HCT116 (cell line): ENCODE data around the gene ROBO1. TPM values are rescaled to one million over a fixed set of nuclear protein-coding genes. Genes with fewer than 3 reads are reported as not detected.

Experiments used
- ATAC-seq: fragments of 200-7000 bp; cut with Tn5 transposase; 2 replicates; pipeline ENCODE4 v1.9.1; 2020; ENCODE audit warnings: mild to moderate bottlenecking, moderate library complexity
- BruUV-seq: library from RNA; stranded (reverse); fragments of 400-500 nt; replicated peaks from 2 replicates; lab custom pipeline; 2021; lab: Mats Ljungman, UMichigan
- CTCF ChIA-PET: fragments of 300-600 bp; sonication (Branson Sonifier 250); formaldehyde crosslinking; loops from one replicate; lab custom pipeline; 2021; ENCODE audit warnings: antibody characterized with exemption; lab: Charles Lee
- POLR2A ChIA-PET: fragments of 300-600, 350-600 bp; sonication (Branson Sonifier 250); formaldehyde crosslinking; loops from one replicate; lab custom pipeline; 2021; ENCODE audit warnings: antibody characterized with exemption; lab: Charles Lee
- RAD21 ChIA-PET, 2 experiments: fragments of 300-600 bp; sonication (Branson Sonifier 250); formaldehyde crosslinking; loops; one replicate each; lab custom pipeline; 2023; ENCODE audit warnings: low total read pairs in 2 of 2; ENCODE audit not compliant: uncharacterized antibody in 2 of 2, unreplicated experiment in 2 of 2, low non-redundant PET in 1 of 2; lab: Charles Lee
- DNase-seq: peaks from one replicate; pipeline ENCODE4 v3.0.0-alpha.2; 2010; ENCODE audit warnings: low read depth, low spot score
- H2AFZ ChIP-seq: fragments of 200-600 bp; shearing (Covaris generic), sonication (generic); 2 replicates; pipeline ENCODE4 v1.6.1; 2017; ENCODE audit warnings: low read depth, mixed run types, mixed read lengths, antibody characterized with exemption, low read length; ENCODE audit not compliant: poor library complexity, severe bottlenecking
- H3K27ac ChIP-seq: 2 replicates; pipeline ENCODE4 v1.5.1; 2012; ENCODE audit warnings: low read depth, low read length
- H3K27me3 ChIP-seq: fragments of 200-600 bp; sonication (generic); 2 replicates; pipeline ENCODE4 v1.6.1; 2016; ENCODE audit warnings: mixed run types, low read length, mixed read lengths; ENCODE audit not compliant: insufficient read depth
- H3K36me3 ChIP-seq, 2 experiments: fragments of 200-500 bp in 1 of 2; fragments of 200-600 bp in 1 of 2; sonication (Bioruptor generic) in 1 of 2; sonication (generic) in 1 of 2; 2 replicates each; pipeline versions ENCODE4 v1.5.1 to v1.6.1; 2014 to 2016; ENCODE audit warnings: low read length in 2 of 2, inconsistent platforms in 1 of 2, mixed read lengths in 1 of 2, mixed run types in 1 of 2; ENCODE audit not compliant: insufficient read depth in 2 of 2, control insufficient read depth in 1 of 2
- H3K4me1 ChIP-seq, 2 experiments: fragments of 200-600 bp in 1 of 2; sonication (generic) in 1 of 2; 2 replicates each; pipeline versions ENCODE4 v1.5.1 to v1.6.1; 2012 to 2017; ENCODE audit warnings: low read length in 2 of 2, inconsistent platforms in 1 of 2, mild to moderate bottlenecking in 1 of 2, mixed read lengths in 1 of 2, mixed run types in 1 of 2, moderate library complexity in 1 of 2; ENCODE audit not compliant: insufficient read depth in 2 of 2, control insufficient read depth in 1 of 2
- H3K4me2 ChIP-seq: fragments of 200-600 bp; sonication (generic); 2 replicates; pipeline ENCODE4 v1.6.1; 2017; ENCODE audit warnings: mixed run types, low read length, mixed read lengths
- H3K4me3 ChIP-seq, 2 experiments: fragments of 200-600 bp in 1 of 2; sonication (generic) in 1 of 2; replicated peaks in 1 of 2; 2 replicates each; pipeline ENCODE4 v1.5.1; 2011 to 2016; ENCODE audit warnings: low read length in 2 of 2, control low read depth in 1 of 2, low read depth in 1 of 2, mild to moderate bottlenecking in 1 of 2, mixed read lengths in 1 of 2, mixed run types in 1 of 2
- H3K79me2 ChIP-seq: fragments of 200-600 bp; sonication (generic); 2 replicates; pipeline ENCODE4 v1.6.1; 2017; ENCODE audit warnings: mild to moderate bottlenecking, mixed run types, low read length, moderate library complexity, mixed read lengths; ENCODE audit not compliant: insufficient read depth
- H3K9ac ChIP-seq: fragments of 200-600 bp; sonication (generic); 2 replicates; pipeline ENCODE4 v1.6.1; 2016; ENCODE audit warnings: low read length, mixed read lengths
- H3K9me2 ChIP-seq: fragments of 200-600 bp; sonication (generic), shearing (Covaris generic); 2 replicates; pipeline ENCODE4 v1.6.1; 2017; ENCODE audit warnings: mixed run types, mild to moderate bottlenecking, moderate library complexity; ENCODE audit not compliant: insufficient read depth
- H3K9me3 ChIP-seq, 2 experiments: fragments of 200-500 bp in 1 of 2; fragments of 200-600 bp in 1 of 2; sonication (Bioruptor generic) in 1 of 2; sonication (generic) in 1 of 2; 2 replicates each; pipeline ENCODE4 v1.6.1; 2014 to 2017; ENCODE audit warnings: low read length in 2 of 2, mixed read lengths in 2 of 2, inconsistent platforms in 1 of 2, low read depth in 1 of 2, mild to moderate bottlenecking in 1 of 2, mixed run types in 1 of 2, moderate library complexity in 1 of 2; ENCODE audit not compliant: control insufficient read depth in 1 of 2, insufficient read depth in 1 of 2
- H4K20me1 ChIP-seq: fragments of 200-600 bp; sonication (generic), shearing (Covaris generic); 2 replicates; pipeline ENCODE4 v1.6.1; 2017; ENCODE audit warnings: mixed run types, mild to moderate bottlenecking, moderate library complexity; ENCODE audit not compliant: insufficient read depth
- CBX3 ChIP-seq: IDR thresholded peaks from 2 replicates; pipeline ENCODE4 v1.6.1; 2012; ENCODE audit warnings: low read depth
- CEBPB ChIP-seq: IDR thresholded peaks from 2 replicates; pipeline ENCODE4 v1.6.1; 2012; ENCODE audit warnings: low read depth
- EZH2 ChIP-seq: fragments of 200-600 bp; sonication (generic); IDR thresholded peaks from 2 replicates; pipeline ENCODE4 v1.6.1; 2017; ENCODE audit warnings: antibody characterized with exemption, mixed run types
- EZH2phosphoT487 ChIP-seq: fragments of 200-600 bp; IDR thresholded peaks from 2 replicates; pipeline ENCODE4 v1.6.1; 2018; ENCODE audit warnings: antibody characterized with exemption, borderline replicate concordance
- JUND ChIP-seq: IDR thresholded peaks from 2 replicates; pipeline ENCODE4 v1.6.1; 2012
- POLR2A ChIP-seq: IDR thresholded peaks from 2 replicates; pipeline ENCODE4 v1.7.0; 2011; ENCODE audit warnings: borderline replicate concordance; ENCODE audit not compliant: insufficient read depth, insufficient read length; ENCODE audit errors: extremely low read depth
- POLR2AphosphoS5 ChIP-seq: IDR thresholded peaks from 2 replicates; pipeline ENCODE4 v1.6.1; 2011; ENCODE audit warnings: mild to moderate bottlenecking, low read depth, low read length, moderate library complexity
- RAD21 ChIP-seq: IDR thresholded peaks from 2 replicates; pipeline ENCODE4 v1.6.1; 2012; ENCODE audit warnings: low read depth, mild to moderate bottlenecking
- SIN3A ChIP-seq: IDR thresholded peaks from 2 replicates; pipeline ENCODE4 v1.6.1; 2012; ENCODE audit warnings: low read depth
- TCF7L2 ChIP-seq: IDR thresholded peaks from 2 replicates; pipeline ENCODE4 v1.7.0; 2011; ENCODE audit warnings: borderline replicate concordance, inconsistent platforms; ENCODE audit not compliant: insufficient read depth, insufficient read length; ENCODE audit errors: extremely low read depth
- ZFX ChIP-seq: fragments of 450-650 bp; IDR thresholded peaks from 2 replicates; pipeline ENCODE4 v1.6.1; 2017
- ZNF274 ChIP-seq: fragments of 200-500 bp; sonication (Bioruptor generic); IDR thresholded peaks from 2 replicates; pipeline ENCODE4 v1.6.1; 2014; ENCODE audit warnings: mild to moderate bottlenecking, low read depth, low read length, inconsistent platforms
- intact Hi-C: fragments of 100-400 bp; cut with micrococcal nuclease; formaldehyde crosslinking; loops from 2 replicates; pipeline ENCODE4 v1.10.0; 2022
- total RNA-seq: library from RNA; stranded (reverse); gene quantifications from one replicate; pipeline ENCODE4 v1.2.1, GENCODE V29; 2021; ENCODE audit not compliant: unreplicated experiment
- TF ChIP-seq, protein P1 (sequence below): IDR thresholded peaks from 2 replicates; pipeline ENCODE4 v1.6.1; 2012
- TF ChIP-seq, protein P2 (sequence below), 3 experiments: fragments of 200-600 bp in 1 of 3; sonication (generic) in 1 of 3; IDR thresholded peaks in 2 of 3; conservative IDR thresholded peaks in 1 of 3; 2 replicates each; pipeline ENCODE4 v1.5.1; 2012 to 2017; ENCODE audit warnings: low read depth in 2 of 3, low read length in 2 of 3, antibody characterized with exemption in 1 of 3, borderline replicate concordance in 1 of 3, control low read depth in 1 of 3, mild to moderate bottlenecking in 1 of 3, mixed read lengths in 1 of 3, mixed run types in 1 of 3, moderate library complexity in 1 of 3; ENCODE audit not compliant: insufficient read depth in 1 of 3

Gene ROBO1
- total RNA-seq, 1 experiment from 2014 or later: 0.27 TPM

DNA sequence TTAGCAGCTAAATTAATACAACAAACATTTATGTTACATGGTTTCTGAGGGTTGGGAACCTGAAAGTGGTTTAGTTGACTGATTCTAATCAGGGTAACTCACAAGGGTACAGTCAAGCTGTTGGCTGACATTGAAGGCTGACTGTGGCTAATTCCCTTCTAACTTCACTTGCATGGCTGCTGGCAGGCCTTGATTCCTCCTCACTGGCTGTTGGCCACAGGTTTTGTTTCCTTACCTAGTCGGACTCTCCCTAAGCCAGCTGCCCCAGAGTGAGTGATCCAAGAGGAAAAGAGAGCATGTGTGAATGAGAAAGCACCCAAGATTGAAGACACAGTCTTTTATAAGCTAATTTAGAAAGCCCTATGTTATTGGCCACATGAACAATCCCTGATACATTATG, 700.1 kb downstream of the ROBO1 start:
- CTCF ChIA-PET: no interaction called here
- POLR2A ChIA-PET: no interaction called here
- H3K4me1 ChIP-seq: no peaks in the 10 kb centered on the region
- H3K9ac ChIP-seq: no peak overlapping the region
- no peaks in the 10 kb centered on the region for H3K36me3 ChIP-seq
- H4K20me1 ChIP-seq: no peaks in the 10 kb centered on the region
- BruUV-seq: no TSS peak
- H3K27ac ChIP-seq: no peak overlapping the region
- intact Hi-C loops: loop anchor here (5.0 kb wide), 1 partner anchor 50 kb away; no protein-coding TSS in a partner anchor
- RAD21 ChIA-PET: no interaction called here
- no peak overlapping the region for H3K4me2 ChIP-seq
- no peak for TF ChIP-seq POLR2A
- TF ChIP-seq CEBPB: no peak
- no peak for TF ChIP-seq EZH2
- TF ChIP-seq ZFX: no peak
- no peak for TF ChIP-seq RAD21
- TF ChIP-seq CBX3: no peak
- no peak for TF ChIP-seq EZH2phosphoT487
- no peak for TF ChIP-seq ZNF274
- TF ChIP-seq, protein P1, sequence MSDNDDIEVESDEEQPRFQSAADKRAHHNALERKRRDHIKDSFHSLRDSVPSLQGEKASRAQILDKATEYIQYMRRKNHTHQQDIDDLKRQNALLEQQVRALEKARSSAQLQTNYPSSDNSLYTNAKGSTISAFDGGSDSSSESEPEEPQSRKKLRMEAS: no peak
- TF ChIP-seq TCF7L2: no peak
- TF ChIP-seq, all 23 proteins: peak for 0
- H2AFZ ChIP-seq: no peak overlapping the region
- peaks cover 4 to 17% of the 10 kb centered on the region in 2 experiments; a peak in 2 of 4 replicates for H3K9me3 ChIP-seq
- ATAC-seq (no peak), DNase-seq (no peak)
- H3K27me3 ChIP-seq: no peaks in the 10 kb centered on the region
- no peak overlapping the region for H3K4me3 ChIP-seq
- no peaks in the 10 kb centered on the region for H3K79me2 ChIP-seq
- no peaks in the 10 kb centered on the region for H3K9me2 ChIP-seq

DNA sequence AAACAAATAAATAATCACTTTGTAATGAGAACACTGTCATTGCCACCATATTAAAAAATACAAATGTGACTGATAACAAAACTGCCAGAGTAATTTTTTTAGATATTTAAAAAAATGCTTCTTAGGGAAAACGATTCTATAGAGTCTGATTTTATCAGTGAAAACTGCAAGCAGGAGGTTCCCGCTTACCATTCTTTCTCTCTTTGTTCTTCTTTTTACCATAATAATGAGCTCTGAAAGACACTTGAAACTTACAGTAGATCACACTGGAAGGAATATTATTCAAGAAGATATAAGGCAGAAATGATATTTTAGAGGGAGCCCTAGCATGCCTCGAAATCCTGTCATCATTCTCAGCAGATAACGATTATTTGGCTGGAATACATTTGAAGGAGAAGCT, 701.3 kb downstream of the ROBO1 start:
- RAD21 ChIA-PET: no interaction called here
- BruUV-seq: no TSS peak
- H2AFZ ChIP-seq: no peak overlapping the region

More for the DNA sequence above, 701.3 kb downstream of the ROBO1 start:
- H4K20me1 ChIP-seq: no peaks in the 10 kb centered on the region
- CTCF ChIA-PET: no interaction called here
- ATAC-seq: no peak
- POLR2A ChIA-PET: no interaction called here
- intact Hi-C loops: loop anchor here (5.0 kb wide), 1 partner anchor 51 kb away; no protein-coding TSS in a partner anchor
- DNase-seq: no peak
- H3K4me1 ChIP-seq: no peaks in the 10 kb centered on the region
- no peak overlapping the region for H3K27ac ChIP-seq
- H3K9me3 ChIP-seq: peaks cover 1 to 13% of the 10 kb centered on the region in 2 experiments; a peak in 2 of 4 replicates
- H3K4me3 ChIP-seq: no peak overlapping the region
- H3K4me2 ChIP-seq: no peak overlapping the region
- H3K27me3 ChIP-seq: no peaks in the 10 kb centered on the region
- TF ChIP-seq SIN3A (no peak), POLR2AphosphoS5 (no peak), JUND (no peak), TCF7L2 (no peak)
- TF ChIP-seq, protein P2, sequence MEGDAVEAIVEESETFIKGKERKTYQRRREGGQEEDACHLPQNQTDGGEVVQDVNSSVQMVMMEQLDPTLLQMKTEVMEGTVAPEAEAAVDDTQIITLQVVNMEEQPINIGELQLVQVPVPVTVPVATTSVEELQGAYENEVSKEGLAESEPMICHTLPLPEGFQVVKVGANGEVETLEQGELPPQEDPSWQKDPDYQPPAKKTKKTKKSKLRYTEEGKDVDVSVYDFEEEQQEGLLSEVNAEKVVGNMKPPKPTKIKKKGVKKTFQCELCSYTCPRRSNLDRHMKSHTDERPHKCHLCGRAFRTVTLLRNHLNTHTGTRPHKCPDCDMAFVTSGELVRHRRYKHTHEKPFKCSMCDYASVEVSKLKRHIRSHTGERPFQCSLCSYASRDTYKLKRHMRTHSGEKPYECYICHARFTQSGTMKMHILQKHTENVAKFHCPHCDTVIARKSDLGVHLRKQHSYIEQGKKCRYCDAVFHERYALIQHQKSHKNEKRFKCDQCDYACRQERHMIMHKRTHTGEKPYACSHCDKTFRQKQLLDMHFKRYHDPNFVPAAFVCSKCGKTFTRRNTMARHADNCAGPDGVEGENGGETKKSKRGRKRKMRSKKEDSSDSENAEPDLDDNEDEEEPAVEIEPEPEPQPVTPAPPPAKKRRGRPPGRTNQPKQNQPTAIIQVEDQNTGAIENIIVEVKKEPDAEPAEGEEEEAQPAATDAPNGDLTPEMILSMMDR (IDR thresholded peaks at IDR 0.05 in 2 of 3, conservative IDR thresholded peaks at IDR 0.05 in 1 of 3; ENCODE audit: borderline replicate concordance in 1 of 3, insufficient read depth in 1 of 3, low read depth in 2 of 3, low read length in 2 of 3): no peak
- H3K36me3 ChIP-seq: no peaks in the 10 kb centered on the region
- no peaks in the 10 kb centered on the region for H3K9me2 ChIP-seq
- no peak overlapping the region for H3K9ac ChIP-seq
- H3K79me2 ChIP-seq: no peaks in the 10 kb centered on the region
